8988T (cell line): ENCODE results near the gene MACROD2.
"Not testable (repeated sequence)": the region's sequence is repeated elsewhere in the genome, so short reads cannot be mapped to it uniquely, and the experiment has no call there.

Experiments
- DNase-seq: peaks from one replicate; pipeline ENCODE4 v3.0.0; 2011

Gene MACROD2

DNA sequence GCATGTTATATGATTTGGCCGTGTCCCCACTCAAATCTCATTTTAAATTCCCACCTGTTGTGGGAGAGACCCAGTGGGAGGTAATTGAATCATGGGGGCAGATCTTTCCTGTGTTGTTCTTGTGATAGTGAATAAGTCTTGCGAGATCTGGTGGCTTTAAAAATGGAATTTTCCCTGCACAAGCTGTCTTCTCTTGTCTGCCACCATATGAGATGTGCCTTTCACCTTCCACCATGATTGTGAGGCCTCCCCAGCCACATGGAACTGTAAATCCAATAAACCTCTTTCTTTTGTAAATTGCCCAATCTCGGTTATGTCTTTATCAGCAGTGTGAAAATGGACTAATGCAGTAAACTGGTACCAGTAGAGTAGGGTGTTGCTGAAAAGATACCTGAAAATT is 986.2 kb downstream of the MACROD2 start:
- DNase-seq: not testable (repeated sequence)

- not testable (repeated sequence) for DNase-seq
These were observed 987.0 kb downstream of the MACROD2 start for GRCh38 chr20:14982324-14982723.

DNA sequence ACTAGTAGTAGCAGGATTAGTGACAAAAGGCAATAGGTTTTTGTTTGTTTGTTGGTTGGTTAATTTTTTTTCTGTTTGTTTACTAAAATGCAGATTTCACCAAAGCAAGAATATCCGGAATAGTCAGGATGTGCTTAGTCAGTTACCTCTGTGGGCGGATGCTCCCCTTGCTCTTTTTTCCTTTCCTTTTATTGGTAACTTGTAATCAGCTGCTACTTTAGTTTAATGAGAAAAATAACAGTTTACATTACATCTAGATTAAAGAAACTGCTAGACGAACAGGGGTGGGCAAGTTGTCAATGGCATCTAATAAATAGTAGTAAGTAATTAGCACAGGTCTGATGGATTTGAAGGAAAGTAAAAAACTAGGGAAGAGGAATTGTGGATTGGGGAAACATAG is 989.0 kb downstream of the MACROD2 start:
- no peak for DNase-seq

DNA sequence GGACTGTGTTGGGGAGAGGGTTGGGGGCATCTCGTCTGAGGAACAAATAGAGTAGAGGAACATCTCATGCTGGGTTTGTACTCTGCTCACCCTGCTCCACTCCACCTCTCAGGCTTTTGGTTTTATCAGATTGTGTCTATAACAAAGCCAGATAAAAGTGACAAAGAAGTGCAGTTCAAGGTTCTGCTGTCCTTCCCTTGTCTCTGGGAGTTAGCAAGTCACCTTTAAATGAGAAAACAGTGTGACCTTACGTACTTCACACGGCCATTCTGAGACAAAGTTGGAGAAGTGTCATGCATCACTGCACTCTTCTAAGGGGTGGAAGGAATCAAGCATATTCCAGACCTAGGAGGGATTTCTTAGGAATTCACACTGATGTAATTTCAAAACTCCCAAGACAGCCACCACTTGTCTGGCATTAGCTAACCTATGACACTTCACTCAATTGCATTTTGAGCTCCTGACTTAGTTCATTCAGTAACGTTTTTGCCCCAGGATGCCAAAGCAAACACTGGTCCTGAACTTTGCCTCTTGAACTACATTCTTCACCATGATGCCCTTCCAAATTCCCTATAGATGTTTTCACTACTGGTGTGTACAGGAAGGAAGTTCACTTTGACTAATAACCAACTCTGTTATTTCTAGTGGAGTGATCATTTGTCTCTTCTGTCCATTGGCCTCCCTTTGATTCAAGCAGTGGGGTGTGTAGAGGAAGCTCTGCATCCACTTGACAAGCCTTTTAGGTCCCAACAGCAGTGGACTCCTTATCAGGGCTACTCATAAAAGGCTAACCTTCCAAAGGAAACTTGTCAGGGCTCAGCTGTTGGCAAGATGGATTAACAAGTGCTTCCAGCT is 989.7 kb downstream of the MACROD2 start:
- no peak for DNase-seq

- DNase-seq: no peak
These were observed 990.8 kb downstream of the MACROD2 start for GRCh38 chr20:14986026-14986655.

DNA sequence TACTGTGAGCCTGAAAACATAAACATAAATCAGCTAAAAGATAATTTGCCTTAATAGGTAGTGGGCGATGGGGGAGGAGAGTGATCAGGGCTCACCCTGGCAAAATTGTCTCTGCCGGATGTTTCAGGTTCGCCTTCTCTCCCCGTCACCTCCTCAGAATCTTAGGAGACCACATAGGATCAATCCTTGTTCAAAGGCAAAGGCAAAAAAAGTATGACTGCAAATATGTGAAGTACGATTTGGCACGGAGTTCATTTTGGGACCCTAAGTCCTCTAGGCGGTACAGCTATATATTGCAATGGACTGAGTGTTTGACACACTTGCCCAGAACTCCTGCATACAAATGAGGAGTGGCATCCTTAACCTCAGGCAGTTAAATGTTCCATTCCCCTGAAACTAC is 991.3 kb downstream of the MACROD2 start:
- DNase-seq: no peak

- DNase-seq: no peak
These were observed 994.4 kb downstream of the MACROD2 start for GRCh38 chr20:14989535-14990290.

DNA sequence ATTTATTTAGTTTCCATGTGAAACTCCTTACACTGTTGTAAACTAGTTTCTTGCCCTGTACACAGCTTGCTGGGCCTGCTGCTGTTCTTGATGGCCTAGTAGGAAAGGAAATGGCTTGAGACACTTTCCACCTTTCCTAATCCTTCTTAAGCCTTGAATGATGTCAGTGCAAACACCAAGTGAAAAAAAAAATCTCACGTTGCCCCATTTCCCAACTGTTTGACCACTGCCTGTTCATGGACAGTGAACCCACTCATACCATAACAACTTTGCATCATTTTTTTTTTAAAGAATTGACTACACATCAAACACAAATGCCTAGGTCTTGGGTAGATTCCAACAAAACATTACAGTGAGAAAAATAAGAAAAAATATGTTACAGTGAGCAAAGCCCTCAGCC is 995.7 kb downstream of the MACROD2 start:
- DNase-seq: no peak

GRCh38 chr20:14992153-14992552 is 996.8 kb downstream of the MACROD2 start:
- no peak for DNase-seq

- no peak for DNase-seq
These were observed 997.6 kb downstream of the MACROD2 start for GRCh38 chr20:14992961-14993360.

DNA sequence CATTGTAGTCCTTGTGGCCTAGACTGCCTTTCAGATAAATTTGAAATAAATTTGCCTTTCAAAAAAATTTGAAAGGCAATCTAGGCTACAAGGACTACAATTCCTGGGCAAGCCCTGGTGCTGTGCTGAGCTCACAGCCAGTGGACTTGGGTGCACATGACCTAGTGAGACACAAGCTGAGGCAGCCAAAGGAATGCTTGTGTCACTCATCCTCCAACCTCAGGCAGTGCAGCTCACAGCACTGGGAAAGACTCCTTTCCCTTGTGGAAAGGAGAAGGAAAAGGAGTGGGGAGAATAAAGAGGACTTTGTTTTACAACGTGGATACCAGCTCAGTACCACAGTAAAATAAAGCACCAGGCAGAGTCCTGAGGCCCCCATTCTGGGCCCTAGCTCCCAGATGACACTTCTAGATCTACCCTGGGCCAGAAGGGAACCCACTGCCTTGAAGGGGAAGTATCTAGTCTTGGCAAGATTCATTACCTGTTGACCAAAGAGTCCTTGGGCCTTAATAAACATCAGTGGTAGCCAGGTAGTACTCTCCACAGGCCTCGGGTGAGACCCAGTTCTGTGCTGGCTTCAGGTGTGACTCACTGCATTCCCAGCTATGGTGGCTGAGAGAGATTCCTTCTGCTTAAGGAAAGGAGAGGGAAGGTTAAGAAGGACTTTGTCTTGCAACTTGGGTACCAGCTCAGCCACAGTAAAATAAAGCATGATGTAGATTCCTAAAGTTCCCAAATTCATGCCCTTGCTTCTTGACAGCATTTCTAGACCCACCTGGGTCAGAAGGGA is 1001.8 kb downstream of the MACROD2 start:
- no peak for DNase-seq

DNA sequence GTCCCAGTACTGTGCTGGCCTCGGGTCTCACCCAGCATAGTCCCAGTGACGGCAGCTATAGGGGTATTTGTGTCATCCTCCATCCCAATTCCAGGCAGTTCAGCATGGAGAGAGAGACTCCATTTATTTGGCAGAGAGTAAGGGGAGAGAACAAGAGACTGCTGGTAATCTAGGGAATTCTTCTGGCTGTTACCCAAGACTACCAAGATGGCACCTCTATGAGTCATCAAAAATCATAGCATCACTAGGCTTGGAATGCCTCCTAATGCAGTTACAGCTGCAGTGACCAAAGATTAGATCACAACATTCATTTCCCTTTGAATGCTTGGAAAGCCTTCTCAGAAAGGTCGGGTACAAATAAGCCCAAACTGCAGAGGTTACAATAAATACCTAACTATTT is 1002.5 kb downstream of the MACROD2 start:
- no peak for DNase-seq

DNA sequence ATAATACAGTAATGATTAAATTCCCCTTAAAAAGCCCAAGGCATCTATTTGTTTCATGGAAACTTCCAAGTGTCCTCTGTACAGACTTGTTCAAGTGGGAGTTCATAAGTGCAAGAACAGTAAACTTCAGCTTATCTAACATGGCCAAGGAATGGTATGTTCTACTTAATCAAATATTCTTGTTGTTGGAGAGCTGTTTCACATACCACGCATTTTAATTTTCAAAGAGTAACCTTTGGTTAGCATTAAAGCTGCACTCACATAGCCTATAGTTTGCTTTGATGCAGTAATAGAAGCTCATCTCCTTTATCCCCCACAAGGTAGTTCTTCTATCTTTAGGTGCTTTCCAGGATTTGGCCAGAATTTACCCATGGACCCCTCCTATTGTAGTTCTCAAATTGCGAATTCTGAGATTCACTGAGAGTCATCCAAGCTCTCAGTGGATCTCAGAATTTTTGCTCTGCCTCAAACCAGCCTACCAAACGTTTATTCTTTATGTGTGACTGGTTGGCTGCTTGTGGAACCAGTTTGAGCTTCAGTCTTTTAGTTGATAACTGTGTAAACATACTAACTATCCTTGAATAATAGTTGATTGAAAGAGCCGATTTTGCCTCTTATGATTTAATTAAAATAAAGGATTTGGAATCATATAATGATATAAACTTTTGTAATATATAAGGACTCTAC is 1010.1 kb downstream of the MACROD2 start:
- DNase-seq: no peak

DNA sequence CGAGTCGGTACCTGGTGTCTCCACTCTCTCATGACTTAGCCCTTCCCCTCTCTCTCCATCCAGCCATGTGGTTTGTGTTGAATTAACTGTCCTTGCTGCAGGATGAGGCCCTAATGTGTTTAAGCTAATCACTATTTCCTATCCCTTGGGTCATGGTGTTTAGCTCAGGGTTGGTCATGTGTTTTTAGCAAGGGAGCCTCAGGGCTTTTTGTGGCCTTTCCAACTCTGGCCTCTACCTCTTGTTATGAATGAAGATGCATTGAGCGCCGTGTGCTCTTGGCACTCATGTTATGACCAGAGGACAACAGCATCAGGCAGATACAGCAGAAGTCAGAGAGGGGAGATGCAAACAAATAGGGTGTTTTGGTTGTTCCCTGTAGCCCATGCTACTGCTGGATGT is 1016.3 kb downstream of the MACROD2 start:
- DNase-seq: no peak

- no peak for DNase-seq
These were observed 1017.2 kb downstream of the MACROD2 start for GRCh38 chr20:15012566-15012965.

DNA sequence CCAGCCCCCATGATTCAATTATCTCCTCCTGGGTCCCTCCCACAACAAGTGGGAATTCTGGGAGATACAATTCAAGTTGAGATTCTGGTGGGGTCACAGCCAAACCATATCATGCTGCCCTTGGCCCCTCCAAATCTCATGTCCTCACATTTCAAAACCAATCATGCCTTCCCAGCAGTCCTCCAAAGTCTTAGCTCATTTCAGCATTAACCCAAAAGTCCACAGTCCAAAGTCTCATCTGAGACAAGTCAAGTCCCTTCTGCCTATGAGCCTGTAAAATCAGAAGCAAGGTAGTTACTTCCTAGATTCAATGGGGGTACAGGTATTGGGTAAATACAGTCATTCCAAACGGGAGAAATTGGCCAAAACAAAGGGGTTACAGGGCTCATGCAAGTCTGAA is 1021.6 kb downstream of the MACROD2 start:
- DNase-seq: not testable (repeated sequence)

DNA sequence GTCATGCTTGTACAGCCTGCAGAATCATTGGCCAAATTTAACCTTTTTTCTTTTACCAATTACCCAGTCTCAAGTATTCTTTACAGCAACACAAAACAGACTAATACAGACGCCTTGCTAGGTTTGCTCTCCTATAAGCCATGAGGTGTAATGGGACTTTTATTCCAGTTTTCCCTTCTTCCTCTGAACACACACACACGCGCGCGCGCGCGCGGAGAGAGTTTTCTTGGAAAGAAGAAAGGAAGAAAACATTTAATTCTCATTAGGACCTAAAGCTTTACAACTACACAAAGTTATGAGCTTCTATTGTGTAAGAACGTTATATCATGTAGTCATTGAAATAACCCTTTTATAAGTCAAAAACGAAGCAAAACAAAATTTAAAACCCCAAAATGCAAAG is 1023.6 kb downstream of the MACROD2 start:
- no peak for DNase-seq

DNA sequence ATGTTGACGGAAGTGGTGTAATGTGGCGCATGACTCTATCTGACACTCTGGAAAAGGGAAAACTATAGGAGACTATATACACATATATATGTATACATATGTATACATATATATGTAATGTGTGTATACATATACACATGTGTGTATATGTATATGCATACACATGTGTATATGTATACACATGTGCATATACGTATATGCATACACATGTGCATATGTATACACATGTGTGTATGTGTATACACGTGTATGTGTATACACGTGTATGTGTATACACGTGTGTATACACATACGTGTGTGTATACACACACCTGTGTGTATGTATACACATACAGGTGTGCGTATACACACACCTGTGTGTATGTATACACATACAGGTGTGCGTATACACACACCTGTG is 1025.5 kb downstream of the MACROD2 start:
- no peak for DNase-seq

GRCh38 chr20:15022921-15023320 is 1027.6 kb downstream of the MACROD2 start:
- no peak for DNase-seq

GRCh38 chr20:15026759-15027158 is 1031.4 kb downstream of the MACROD2 start:
- no peak for DNase-seq

DNA sequence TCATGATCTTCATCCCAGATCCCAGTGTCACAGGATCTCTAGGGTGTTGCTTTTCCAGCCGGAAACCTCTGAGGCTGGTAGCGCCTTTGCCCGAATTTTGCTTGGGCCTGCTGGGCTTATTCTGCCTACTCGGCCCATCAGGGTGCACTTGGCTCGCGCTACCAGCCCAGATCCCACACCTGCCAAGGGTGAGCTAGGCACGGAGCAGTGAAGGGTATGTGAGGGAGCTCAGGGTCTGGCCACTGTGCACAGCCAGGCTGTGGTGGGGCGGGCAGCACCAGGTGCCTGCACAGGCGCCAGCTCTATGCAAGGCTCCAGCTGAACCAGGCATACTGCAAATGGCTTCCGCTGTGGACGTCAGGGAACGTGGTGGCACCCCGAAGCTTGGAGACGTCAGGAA is 1035.5 kb downstream of the MACROD2 start:
- DNase-seq: no peak
